Activated CD4-positive, alpha-beta T cell treated with anti-CD3 and anti-CD28 coated beads, Interleukin-2, amount 10 ng/mL, durations not matched to agents 7 days and 5 days (primary cell): ENCODE results near the gene EML4. TPM values are rescaled to one million over a fixed set of nuclear protein-coding genes. Genes with fewer than 3 reads are reported as not detected.

ENCODE experiments used
- CTCF ChIA-PET: fragments of 350-600 bp; sonication (Branson Sonifier 250); formaldehyde crosslinking; loops from one replicate; lab custom pipeline; 2021; ENCODE audit warnings: antibody characterized with exemption; lab: Charles Lee
- POLR2A ChIA-PET: fragments of 350-600 bp; sonication (Branson Sonifier 250); formaldehyde crosslinking; loops from one replicate; lab custom pipeline; 2021; ENCODE audit warnings: antibody characterized with exemption; lab: Charles Lee
- DNase-seq: peaks from one replicate; pipeline ENCODE4 v3.0.0-alpha.2; 2020
- H3K27ac Mint-ChIP-seq: one replicate; pipeline ENCODE4 v1.8.0; 2021; ENCODE audit warnings: mild to moderate bottlenecking, moderate library complexity, mixed read lengths
- H3K27me3 Mint-ChIP-seq: one replicate; pipeline ENCODE4 v1.8.0; 2021; ENCODE audit warnings: mixed read lengths
- H3K36me3 Mint-ChIP-seq: one replicate; pipeline ENCODE4 v1.8.0; 2021; ENCODE audit warnings: low read depth, mixed read lengths
- H3K4me1 Mint-ChIP-seq: one replicate; pipeline ENCODE4 v1.8.0; 2021; ENCODE audit warnings: mixed read lengths
- H3K4me3 Mint-ChIP-seq: one replicate; pipeline ENCODE4 v1.8.0; 2021; ENCODE audit warnings: mild to moderate bottlenecking, moderate library complexity, mixed read lengths
- H3K9me3 Mint-ChIP-seq: one replicate; pipeline ENCODE4 v1.8.0; 2021; ENCODE audit warnings: mixed read lengths
- total RNA-seq, 2 experiments: library from RNA; stranded (reverse); gene quantifications; one replicate each; pipeline ENCODE4 v1.2.3, GENCODE V29; 2021

The EML4 gene
- total RNA-seq, 2 experiments from 2014 or later: 93.8 to 99.6 TPM

GRCh38 chr2:42202634-42203008 is 33.5 kb downstream of the EML4 start:
- no peak overlapping the region for H3K27ac Mint-ChIP-seq
- H3K9me3 Mint-ChIP-seq: no peaks in the 10 kb centered on the region
- POLR2A ChIA-PET: no interaction called here
- peaks cover 16% of the 10 kb centered on the region for H3K36me3 Mint-ChIP-seq
- no peaks in the 10 kb centered on the region for H3K27me3 Mint-ChIP-seq
- no peak overlapping the region for H3K4me3 Mint-ChIP-seq
- CTCF ChIA-PET: no interaction called here
- H3K4me1 Mint-ChIP-seq: peaks cover 34% of the 10 kb centered on the region
- no peak for DNase-seq

DNA sequence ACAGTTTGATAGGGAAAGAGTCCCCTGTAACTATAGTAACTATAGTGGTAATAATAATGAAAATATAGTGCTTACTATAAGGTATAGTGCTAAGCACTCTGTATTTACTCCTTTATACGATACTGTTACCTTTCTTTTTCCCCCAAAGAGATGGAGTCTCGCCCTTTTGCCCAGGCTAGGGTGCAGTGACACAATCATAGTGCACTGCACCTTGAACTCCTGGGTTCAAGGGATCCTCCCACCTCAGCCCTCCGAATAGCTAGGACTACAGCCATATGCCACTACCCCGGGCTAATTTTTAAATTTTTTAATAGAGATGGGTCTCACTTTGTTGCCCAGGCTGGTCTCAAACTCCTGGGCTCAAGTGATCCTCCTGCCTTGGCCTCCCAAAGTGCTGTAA is 34.6 kb downstream of the EML4 start:
- POLR2A ChIA-PET: no interaction called here
- Mint-ChIP-seq H3K27me3 (no peaks in the 10 kb centered on the region), H3K27ac (no peak overlapping the region), H3K4me1 (peaks cover 23% of the 10 kb centered on the region), H3K4me3 (no peak overlapping the region), H3K36me3 (peaks cover 8% of the 10 kb centered on the region), H3K9me3 (no peaks in the 10 kb centered on the region)
- no peak for DNase-seq
- CTCF ChIA-PET: interaction anchor here (1.0 to 1.1 kb wide), 2 partner anchors 30 to 36 kb away, joined by 3 read pairs; no protein-coding TSS in a partner anchor

GRCh38 chr2:42205337-42205736 is 36.2 kb downstream of the EML4 start:
- CTCF ChIA-PET: no interaction called here
- POLR2A ChIA-PET: no interaction called here
- H3K36me3 Mint-ChIP-seq: peaks cover 9% of the 10 kb centered on the region
- H3K9me3 Mint-ChIP-seq: no peaks in the 10 kb centered on the region
- no peaks in the 10 kb centered on the region for H3K27me3 Mint-ChIP-seq
- H3K27ac Mint-ChIP-seq: no peak overlapping the region
- H3K4me3 Mint-ChIP-seq: no peak overlapping the region
- peaks cover 16% of the 10 kb centered on the region for H3K4me1 Mint-ChIP-seq
- no peak for DNase-seq

DNA sequence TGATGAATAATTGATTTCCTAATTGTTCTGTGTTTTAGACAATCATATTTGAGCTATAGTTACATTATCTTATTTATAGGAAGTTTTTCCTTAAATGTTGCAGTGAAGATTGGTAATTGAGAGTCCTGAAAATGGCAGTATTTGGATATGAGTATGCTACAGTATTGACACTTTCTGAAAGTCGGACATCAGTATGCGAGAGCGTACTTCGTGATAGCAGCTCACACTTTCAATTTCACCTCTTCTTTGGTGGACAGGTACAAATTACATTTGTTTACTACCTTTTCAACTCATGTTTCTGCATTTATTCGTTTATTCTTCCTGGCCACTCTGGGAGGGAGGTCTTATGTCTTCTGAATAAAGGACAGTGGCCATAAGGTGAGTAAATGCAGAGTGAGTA is 38.7 kb downstream of the EML4 start:
- H3K27ac Mint-ChIP-seq: no peak overlapping the region
- H3K4me1 Mint-ChIP-seq: peaks cover 21% of the 10 kb centered on the region

GRCh38 chr2:42210203-42210602 is 41.0 kb downstream of the EML4 start:
- Mint-ChIP-seq H3K4me3 (no peak overlapping the region), H3K27me3 (no peaks in the 10 kb centered on the region), H3K4me1 (peaks cover 24% of the 10 kb centered on the region), H3K9me3 (no peaks in the 10 kb centered on the region), H3K27ac (no peak overlapping the region), H3K36me3 (peaks cover 17% of the 10 kb centered on the region)
- ChIA-PET POLR2A (no interaction called here), CTCF (no interaction called here)
- no peak for DNase-seq

More for the DNA sequence above, 38.7 kb downstream of the EML4 start:
- ChIA-PET POLR2A (no interaction called here), CTCF (interaction anchor here (0.6 kb wide), 1 partner anchor 332 kb away, joined by 3 read pairs; no protein-coding TSS in a partner anchor)
- DNase-seq: no peak
- Mint-ChIP-seq H3K9me3 (no peaks in the 10 kb centered on the region), H3K4me3 (no peak overlapping the region), H3K27me3 (no peaks in the 10 kb centered on the region), H3K36me3 (peaks cover 15% of the 10 kb centered on the region)

GRCh38 chr2:42211291-42211690 is 42.1 kb downstream of the EML4 start:
- no peak for DNase-seq
- POLR2A ChIA-PET: no interaction called here
- CTCF ChIA-PET: no interaction called here
- peaks cover 19% of the 10 kb centered on the region for H3K4me1 Mint-ChIP-seq
- H3K4me3 Mint-ChIP-seq: no peak overlapping the region
- H3K36me3 Mint-ChIP-seq: peaks cover 16% of the 10 kb centered on the region
- H3K27ac Mint-ChIP-seq: no peak overlapping the region
- H3K9me3 Mint-ChIP-seq: no peaks in the 10 kb centered on the region
- H3K27me3 Mint-ChIP-seq: no peaks in the 10 kb centered on the region

DNA sequence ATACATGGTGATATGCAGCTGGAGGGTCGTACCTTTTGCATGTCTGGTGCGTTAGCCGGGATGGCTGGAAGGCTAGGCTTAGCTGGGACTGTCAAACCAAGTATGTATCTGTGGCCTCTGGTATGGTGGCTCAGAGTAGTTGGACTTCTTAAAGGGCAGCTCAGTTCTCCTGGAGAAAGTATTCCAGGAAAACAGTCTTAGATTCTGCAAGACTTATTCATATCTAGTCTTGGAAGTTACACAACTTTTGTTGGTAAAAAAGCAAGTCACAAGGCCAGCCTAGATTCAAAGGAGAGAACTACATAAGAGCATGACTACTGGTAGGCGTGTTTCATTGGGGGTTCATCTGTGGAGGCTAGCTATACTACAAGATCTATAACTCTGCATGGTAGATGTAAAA is 45.5 kb downstream of the EML4 start:
- no peak for DNase-seq
- Mint-ChIP-seq H3K36me3 (peaks cover 13% of the 10 kb centered on the region), H3K4me1 (peaks cover 30% of the 10 kb centered on the region), H3K27me3 (no peaks in the 10 kb centered on the region), H3K27ac (no peak overlapping the region), H3K4me3 (no peak overlapping the region), H3K9me3 (no peaks in the 10 kb centered on the region)
- ChIA-PET CTCF (interaction anchor here (0.7 to 1.6 kb wide), 2 partner anchors 9 to 15 kb away, joined by 3 read pairs; no protein-coding TSS in a partner anchor), POLR2A (no interaction called here)

- H3K36me3 Mint-ChIP-seq: peaks cover 9% of the 10 kb centered on the region
- ChIA-PET POLR2A (interaction anchor here (0.6 kb wide), 1 partner anchor 1895 kb away, joined by 4 read pairs; no protein-coding TSS in a partner anchor), CTCF (interaction anchor here (0.9 kb wide), 1 partner anchor 16 kb away, joined by 4 read pairs; no protein-coding TSS in a partner anchor)
- no peak overlapping the region for H3K4me3 Mint-ChIP-seq
- no peak for DNase-seq
- no peaks in the 10 kb centered on the region for H3K9me3 Mint-ChIP-seq
- peaks cover 31% of the 10 kb centered on the region for H3K4me1 Mint-ChIP-seq
- H3K27me3 Mint-ChIP-seq: no peaks in the 10 kb centered on the region
- H3K27ac Mint-ChIP-seq: no peak overlapping the region
These were observed 47.5 kb downstream of the EML4 start for GRCh38 chr2:42216694-42217093.

DNA sequence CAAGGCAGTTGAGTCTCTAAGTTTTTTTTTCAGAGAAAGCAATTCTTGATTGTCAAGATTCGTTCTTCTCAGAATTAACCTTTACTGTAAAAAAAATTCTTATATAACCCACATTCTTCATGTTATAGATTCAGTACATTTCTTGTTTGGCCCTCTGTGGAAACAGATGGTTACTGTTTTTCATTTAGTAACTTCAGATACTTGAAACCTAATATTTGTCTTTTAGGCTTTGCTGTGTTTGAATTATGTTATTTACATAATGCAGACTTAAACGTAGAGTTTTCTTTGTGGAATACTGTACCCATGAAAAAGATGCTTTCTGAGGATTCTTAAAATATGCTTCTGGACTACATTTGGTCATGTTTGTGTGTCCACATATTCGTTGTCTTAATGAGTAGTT is 48.2 kb downstream of the EML4 start:
- H3K4me1 Mint-ChIP-seq: peaks cover 30% of the 10 kb centered on the region
- DNase-seq: no peak
- H3K9me3 Mint-ChIP-seq: no peaks in the 10 kb centered on the region
- no peak overlapping the region for H3K4me3 Mint-ChIP-seq
- H3K27ac Mint-ChIP-seq: no peak overlapping the region
- CTCF ChIA-PET: no interaction called here
- peaks cover 9% of the 10 kb centered on the region for H3K36me3 Mint-ChIP-seq
- no peaks in the 10 kb centered on the region for H3K27me3 Mint-ChIP-seq
- POLR2A ChIA-PET: interaction anchor here (0.6 kb wide), 1 partner anchor 1894 kb away, joined by 4 read pairs; no protein-coding TSS in a partner anchor

DNA sequence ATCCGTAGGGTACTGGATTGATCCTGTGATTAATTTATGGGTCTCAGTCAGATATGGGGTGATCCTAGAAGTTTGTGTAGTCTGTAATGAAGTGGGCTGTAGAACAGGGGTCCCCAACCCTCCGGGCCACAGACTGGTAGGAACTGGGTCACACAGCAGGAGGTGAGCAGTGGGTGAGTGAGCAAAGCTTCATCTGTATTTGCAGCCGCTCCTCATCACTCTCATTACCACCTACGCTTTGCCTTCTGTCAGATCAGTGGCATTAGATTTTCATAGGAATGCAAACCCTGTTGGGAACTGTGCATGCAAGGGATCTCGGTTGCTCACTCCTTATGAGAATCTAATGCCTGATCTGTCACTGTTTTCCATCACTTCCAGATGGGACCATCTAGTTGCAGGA is 48.8 kb downstream of the EML4 start:
- POLR2A ChIA-PET: no interaction called here
- Mint-ChIP-seq H3K4me1 (peaks cover 30% of the 10 kb centered on the region), H3K36me3 (peaks cover 9% of the 10 kb centered on the region), H3K27me3 (no peaks in the 10 kb centered on the region), H3K27ac (no peak overlapping the region), H3K4me3 (no peak overlapping the region), H3K9me3 (no peaks in the 10 kb centered on the region)
- DNase-seq: no peak
- CTCF ChIA-PET: no interaction called here

DNA sequence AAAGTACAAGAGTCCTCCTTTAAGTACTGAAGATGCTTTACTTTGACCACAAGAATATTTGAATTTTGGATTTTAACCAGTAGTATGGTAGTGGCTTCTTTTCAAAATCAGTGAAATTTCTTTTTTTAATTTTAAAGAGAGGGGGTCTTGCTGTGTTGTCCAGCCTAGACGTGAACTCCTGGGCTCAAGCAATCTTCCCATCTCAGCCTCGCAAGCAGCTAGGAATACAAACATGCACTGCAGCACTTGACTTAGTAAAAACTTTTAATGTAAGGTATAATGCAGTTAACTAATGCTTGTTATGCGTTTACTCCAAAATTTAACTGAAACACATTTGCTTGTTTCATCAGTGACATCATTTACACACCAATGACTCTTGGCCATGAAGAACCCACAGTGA is 49.6 kb downstream of the EML4 start:
- POLR2A ChIA-PET: no interaction called here
- CTCF ChIA-PET: no interaction called here
- H3K27ac Mint-ChIP-seq: no peak overlapping the region

GRCh38 chr2:42219160-42219559 is 50.0 kb downstream of the EML4 start:
- DNase-seq: no peak
- Mint-ChIP-seq H3K4me1 (peaks cover 35% of the 10 kb centered on the region), H3K27ac (no peak overlapping the region), H3K27me3 (no peaks in the 10 kb centered on the region), H3K36me3 (peaks cover 11% of the 10 kb centered on the region), H3K4me3 (no peak overlapping the region), H3K9me3 (no peaks in the 10 kb centered on the region)
- CTCF ChIA-PET: no interaction called here
- POLR2A ChIA-PET: no interaction called here

More for the DNA sequence above, 49.6 kb downstream of the EML4 start:
- no peak for DNase-seq
- H3K4me1 Mint-ChIP-seq: peaks cover 33% of the 10 kb centered on the region
- no peaks in the 10 kb centered on the region for H3K9me3 Mint-ChIP-seq
- H3K27me3 Mint-ChIP-seq: no peaks in the 10 kb centered on the region
- H3K4me3 Mint-ChIP-seq: no peak overlapping the region
- peaks cover 11% of the 10 kb centered on the region for H3K36me3 Mint-ChIP-seq

DNA sequence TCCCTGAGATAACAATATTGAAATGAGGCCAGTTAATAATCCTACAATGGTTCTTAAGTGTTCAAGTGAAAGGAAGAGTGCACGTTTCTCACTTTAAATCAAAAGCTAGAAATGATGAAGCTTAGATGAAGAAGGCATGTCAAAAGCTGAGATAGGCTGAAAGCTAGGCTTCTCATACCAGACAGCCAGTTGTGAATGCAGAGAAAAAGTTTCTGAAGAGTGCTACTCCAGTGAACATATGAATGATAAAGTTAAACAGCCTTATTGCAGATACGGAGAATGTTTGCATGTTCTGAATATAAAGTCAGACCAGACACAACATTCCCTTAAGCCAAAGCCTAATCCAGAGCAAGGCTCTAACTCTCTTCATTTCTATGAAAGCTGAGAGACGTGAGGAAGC is 51.4 kb downstream of the EML4 start:
- peaks cover 8% of the 10 kb centered on the region for H3K36me3 Mint-ChIP-seq
- no peaks in the 10 kb centered on the region for H3K27me3 Mint-ChIP-seq
- POLR2A ChIA-PET: no interaction called here
- H3K27ac Mint-ChIP-seq: no peak overlapping the region
- CTCF ChIA-PET: interaction anchor here (1.2 kb wide), 1 partner anchor 115 kb away, joined by 3 read pairs; no protein-coding TSS in a partner anchor
- peaks cover 36% of the 10 kb centered on the region for H3K4me1 Mint-ChIP-seq
- H3K9me3 Mint-ChIP-seq: no peaks in the 10 kb centered on the region
- DNase-seq: no peak
- no peak overlapping the region for H3K4me3 Mint-ChIP-seq
